Measurements from ENCODE around the gene PLOD3.

Gene PLOD3

DNA sequence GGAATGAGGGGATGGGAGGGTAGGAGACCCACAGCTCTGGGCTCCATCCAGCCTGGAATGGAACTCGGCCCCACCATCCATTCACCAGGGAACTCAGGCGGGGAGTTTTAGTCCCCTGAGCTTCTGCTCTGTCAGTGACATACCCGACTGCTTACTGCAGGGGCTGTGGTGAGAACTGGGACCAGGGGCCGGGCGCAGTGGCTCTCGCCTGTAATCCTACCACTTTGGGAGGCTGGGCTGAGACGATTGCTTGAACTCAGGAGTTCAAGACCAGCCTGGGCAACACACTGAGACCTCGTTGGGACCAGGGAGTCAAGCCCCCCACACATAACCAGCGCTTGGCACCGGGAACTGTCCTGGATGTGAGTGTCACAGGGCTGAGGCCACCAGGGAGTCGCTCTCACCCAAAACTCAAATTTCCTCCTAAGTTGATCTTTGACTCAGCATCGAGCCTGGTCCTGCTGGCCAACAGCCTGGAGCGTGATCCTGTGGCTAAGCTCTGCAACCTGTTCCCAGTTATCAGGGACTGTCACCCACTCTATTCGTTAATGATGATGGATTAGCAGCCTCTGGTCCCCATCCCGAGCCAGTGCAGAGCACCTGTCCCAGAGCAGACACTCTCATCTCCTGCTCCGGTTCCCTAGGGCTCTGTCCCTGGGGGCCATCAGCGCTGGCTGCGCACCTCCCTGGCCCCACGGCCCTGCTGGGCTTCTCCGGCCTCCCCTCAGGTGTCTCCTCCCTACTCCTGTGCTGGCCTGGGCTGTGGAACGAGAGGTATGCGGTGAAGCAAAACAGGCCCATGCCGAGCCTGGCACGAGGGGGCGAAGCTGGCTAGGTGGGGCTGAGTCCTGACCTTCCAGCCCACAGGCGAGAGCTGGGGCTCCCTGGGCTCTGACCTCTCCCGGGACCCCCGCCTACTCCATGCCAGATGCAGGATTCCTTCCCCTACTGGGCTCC is 21.1 kb upstream of the PLOD3 start:
- no peak for DNase-seq

GRCh38 chr7:101237206-101238067 is 20.1 kb upstream of the PLOD3 start, which contains the start of gene CLDN15:
CLDN15 (minus strand) TSS chr7:101237802; CDS start chr7:101237581, 221 bp downstream.
- no peak for DNase-seq

- DNase-seq = no peak
Measured at GRCh38 chr7:101236292-101236835, 19.0 kb upstream of the PLOD3 start.

DNA sequence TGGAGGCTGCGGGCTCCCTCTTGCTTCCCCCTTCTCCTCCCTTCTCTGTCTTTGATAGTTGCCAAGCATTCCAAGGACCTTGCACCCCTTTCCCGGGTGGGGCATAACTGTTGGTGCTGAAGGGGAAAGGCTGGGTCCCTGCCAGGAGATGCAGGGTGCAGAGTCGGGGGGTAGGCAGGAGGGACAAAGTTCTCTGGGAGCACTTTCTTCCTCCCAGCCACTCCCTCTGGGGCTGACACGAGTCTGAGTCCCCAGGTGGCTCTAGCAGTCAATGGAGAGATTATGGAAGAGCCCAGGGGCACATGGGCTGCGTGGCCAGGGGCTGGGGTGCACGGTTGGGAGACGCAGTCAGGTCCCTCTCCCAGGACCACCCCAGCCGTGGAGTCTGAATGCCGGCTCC is 18.1 kb upstream of the PLOD3 start:
- no peak for DNase-seq

DNA sequence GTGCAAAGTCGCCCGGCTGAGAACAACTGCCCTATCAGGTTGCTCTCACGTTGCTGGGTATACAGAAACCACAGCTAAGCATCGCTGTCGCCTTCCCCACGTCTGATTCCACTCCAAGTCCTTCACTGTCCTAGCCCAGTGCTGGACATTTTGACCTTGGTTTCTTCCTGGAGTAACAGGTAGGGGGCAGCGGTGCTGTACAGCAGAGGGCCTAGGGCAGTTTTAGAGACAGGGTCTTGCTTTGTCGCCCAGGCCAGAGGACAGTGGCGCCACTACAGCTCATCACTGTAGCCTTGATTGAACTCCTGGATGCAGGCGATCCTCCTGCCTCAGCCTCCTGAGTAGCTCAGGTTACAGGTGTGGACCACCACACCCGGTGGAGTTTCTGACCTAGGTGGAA is 17.7 kb upstream of the PLOD3 start:
- DNase-seq = no peak

GRCh38 chr7:101234636-101235035 is 17.3 kb upstream of the PLOD3 start:
- no peak for DNase-seq

DNA sequence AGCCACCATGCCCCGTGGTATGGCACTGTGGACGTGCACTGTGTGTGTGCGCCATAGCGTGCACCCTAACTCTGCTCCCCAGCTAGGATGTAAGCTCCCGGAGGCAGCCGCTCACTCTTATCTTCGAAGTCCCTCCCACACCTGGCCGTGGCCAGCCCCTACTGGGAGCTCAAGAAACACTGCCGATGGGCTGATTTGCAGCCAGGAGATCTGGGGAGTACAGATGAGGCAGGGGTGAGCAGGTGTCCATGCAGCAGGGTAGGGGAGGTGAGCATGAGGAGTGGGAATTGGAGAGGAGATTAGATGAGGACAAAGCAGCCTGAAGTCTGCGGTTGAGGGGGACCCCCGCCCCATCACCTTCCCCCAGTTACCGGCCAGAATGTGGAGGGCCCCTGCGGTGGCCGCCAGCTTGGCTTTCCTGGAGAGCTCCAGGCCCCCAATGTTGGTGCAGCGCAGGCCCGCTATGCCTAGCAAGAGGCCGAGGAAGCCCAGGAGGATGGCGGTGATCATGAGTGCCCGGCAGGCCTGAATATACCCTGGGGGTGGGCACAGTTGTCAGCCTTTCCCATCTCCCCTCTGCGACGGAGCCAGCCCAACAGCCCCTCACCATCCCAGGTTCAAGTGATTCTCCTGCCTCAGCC is 16.6 kb upstream of the PLOD3 start:
- DNase-seq = no peak

DNA sequence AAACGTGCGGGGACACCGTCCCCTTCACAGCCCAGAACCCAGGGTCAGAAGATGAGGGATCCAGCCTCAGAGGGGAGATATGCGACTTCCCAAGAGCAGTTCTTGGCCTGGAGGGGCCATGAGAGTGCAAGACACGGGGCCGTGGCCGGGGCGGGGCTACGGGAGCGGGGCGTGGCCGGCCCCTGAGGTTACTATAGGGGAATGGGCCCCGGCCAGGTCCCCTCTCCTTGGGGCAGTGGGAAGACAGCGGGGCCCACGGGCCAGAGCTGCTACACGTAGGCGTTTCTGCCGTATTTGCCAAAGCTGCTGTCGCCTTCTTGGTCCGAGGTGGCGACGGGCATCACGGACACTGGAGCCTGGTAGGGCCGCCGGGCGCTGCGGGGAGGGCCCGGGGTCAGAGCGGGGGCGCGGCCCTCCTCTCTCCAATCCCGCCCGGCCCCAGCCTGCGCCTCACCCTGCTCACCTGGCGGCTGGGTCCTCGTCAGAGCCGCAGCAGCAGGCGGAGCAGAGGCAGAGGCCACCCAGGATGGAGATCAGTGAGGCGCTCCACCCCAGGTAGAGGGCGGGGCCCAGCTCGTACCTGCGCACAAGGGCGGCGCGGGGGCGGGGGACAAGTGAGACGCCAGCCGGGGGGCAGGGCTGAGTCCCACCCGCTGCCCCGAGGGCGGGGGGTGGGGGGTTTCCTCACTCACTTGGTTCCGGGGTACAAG is 14.9 kb upstream of the PLOD3 start:
- DNase-seq = no peak

DNA sequence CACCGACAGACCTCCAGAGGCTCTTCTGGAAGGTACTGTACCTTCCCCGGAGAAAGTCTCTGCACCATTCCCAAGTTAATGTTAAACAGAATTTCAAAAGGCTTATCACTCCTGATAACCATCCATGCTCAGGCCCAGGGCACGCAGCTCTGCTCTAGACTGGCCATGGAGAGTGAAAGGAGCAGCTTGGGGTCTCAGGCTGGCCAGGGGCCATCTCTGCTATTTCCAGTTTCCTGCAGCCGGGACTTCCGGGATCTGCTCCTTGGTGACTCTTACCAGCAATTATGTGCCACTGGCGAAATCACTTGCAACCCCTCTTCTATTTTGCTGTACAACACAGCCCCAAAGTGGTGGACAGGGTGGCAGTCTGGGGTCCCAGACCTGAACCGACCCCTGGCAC is 14.3 kb upstream of the PLOD3 start:
- DNase-seq = no peak

DNA sequence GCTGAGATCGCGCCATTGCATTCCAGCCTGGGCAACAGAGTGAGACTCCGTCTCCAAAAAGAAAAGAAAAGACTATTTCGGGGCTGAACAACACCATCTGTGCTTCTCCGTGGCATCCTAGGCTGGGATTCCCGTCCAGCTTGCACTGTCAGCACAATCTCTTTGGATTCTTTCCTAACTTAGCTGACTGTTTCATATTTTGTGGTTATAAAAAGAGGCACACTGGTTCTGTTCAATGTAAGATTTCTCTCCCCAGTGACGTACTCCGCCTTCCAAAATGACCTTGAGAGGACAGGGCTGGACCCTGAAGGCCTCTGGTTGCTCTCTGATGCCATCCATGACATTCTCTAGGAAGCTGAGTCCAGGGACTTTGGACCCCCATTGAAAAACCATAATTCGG is 9.3 kb upstream of the PLOD3 start:
- no peak for DNase-seq

- no peak for DNase-seq
Measured at GRCh38 chr7:101225650-101226049, 8.3 kb upstream of the PLOD3 start.

DNA sequence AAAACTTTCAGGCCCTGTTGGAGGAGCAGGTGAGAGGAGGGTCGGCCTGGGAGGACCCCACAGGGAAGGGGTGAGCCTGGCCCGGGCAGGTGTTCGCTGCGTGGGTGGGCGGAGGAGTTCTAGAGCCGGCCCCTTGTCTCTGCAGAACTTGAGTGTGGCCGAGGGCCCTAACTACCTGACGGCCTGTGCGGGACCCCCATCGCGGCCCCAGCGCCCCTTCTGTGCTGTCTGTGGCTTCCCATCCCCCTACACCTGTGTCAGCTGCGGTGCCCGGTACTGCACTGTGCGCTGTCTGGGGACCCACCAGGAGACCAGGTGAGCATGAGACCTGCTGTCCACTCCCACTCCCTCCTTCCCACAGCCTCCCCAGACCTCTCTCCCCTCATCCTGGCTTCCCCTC is 6.1 kb upstream of the PLOD3 start:
- no peak for DNase-seq

- no peak for DNase-seq
Measured at GRCh38 chr7:101222275-101222830, 5.0 kb upstream of the PLOD3 start.

GRCh38 chr7:101220295-101220694 is 2.9 kb upstream of the PLOD3 start:
- DNase-seq = no peak

GRCh38 chr7:101218236-101219125 is 1.1 kb upstream of the PLOD3 start:
- no peak for DNase-seq

GRCh38 chr7:101216860-101217387 is 457 bp downstream of the PLOD3 start:
- no peak for DNase-seq

DNA sequence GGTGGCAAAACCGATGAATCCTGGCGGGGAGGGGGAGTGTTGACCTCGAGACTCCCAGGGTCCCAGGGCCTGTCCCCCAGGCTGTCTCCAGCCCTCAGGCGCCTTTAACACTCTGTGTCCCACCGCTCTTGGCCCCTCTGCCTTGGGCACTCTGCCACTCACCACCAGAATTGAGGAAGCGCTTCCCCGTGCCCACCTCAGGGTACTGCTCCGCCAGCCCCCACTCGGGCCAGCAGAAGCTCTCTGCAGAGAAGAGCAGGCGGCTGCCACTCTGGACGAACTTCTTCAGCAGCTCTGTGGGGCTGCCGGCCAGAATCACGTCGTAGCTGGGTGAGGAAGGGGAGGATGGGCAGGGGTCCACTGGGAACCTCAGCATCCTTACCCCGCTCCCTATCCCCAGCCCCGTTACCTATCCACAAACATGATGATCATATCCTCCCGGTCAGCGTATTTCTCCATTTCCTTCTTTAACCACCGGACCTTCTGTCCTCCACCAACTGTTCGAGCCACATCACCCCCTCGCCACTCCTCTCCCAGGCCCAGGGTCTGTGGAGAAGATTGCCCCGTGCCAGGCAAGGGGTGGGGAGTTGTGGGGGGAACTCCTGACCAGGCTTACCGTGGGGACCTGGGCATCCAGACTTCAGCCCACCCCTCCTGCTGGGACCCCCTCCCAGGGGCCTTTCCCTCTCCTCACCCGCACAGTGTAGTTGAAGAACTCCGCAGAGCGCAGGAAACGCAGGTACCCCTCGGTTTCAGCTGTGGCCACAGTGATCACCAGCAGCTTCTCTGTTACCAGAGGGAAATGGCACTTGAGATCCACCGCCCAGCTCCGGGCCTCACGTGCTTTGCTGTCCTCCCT is 1.2 kb downstream of the PLOD3 start:
- peak; percentile 7 for DNase-seq

GRCh38 chr7:101212014-101212413 is 5.4 kb downstream of the PLOD3 start:
- DNase-seq = no peak

- DNase-seq = no peak
Measured at GRCh38 chr7:101211501-101211900, 5.9 kb downstream of the PLOD3 start.

DNA sequence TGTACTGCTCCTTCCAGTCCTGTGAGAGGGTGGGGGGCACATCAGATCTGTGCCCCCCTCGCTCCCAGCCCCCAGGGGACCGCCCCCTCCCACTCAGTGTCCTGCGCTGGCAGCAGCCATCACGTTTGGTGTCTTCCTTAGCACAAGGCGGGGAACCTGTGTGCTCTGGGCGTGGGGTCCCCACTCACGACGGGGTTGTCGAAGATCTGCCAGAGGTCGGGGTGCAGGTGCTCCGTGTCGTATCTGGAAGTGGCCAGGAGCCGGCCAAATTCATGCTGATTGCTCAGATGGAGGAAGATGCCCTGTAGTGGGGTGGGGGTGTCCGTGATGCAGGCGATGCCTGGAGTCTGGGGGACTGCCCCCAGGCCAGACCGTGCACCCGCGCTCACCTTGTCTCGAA is 7.2 kb downstream of the PLOD3 start:
- DNase-seq = no peak

All from HCEC 1CT (cell line).